Measurements from ENCODE around the gene FLYWCH1. TPM values are rescaled to one million over a fixed set of nuclear protein-coding genes. Genes with fewer than 3 reads are reported as not detected.

The FLYWCH1 gene
- total RNA-seq, 1 experiment from 2014 or later, result 12.5 TPM

- no CpG with 5 or more reads among the region's 25 CpGs for WGBS (ENCODE audit: extremely low coverage, insufficient read length, low lambda C conversion rate)
- Histone ChIP-seq H3K4me2 (ENCODE audit: insufficient read depth, insufficient read length, low read length) (no peak overlapping the region), H2AK5ac (ENCODE audit: insufficient read length, low read length) (no peak overlapping the region)
Measured at GRCh38 chr16:2874912-2875362, 36.8 kb upstream of the FLYWCH1 start.

More at GRCh38 chr16:2874912-2875362, 36.8 kb upstream of the FLYWCH1 start:
- Mint-ChIP-seq H3K27me3 (ENCODE audit: low read depth) (peaks cover 39% of the 10 kb centered on the region), H3K4me3 (no peak overlapping the region), H3K36me3 (ENCODE audit: insufficient read depth in 1 of 3, low read depth in 3 of 3) (no peaks in the 10 kb centered on the region), H3K9me3 (peaks cover 0 to 4% of the 10 kb centered on the region in 2 experiments; a peak in 3 of 5 replicates), H3K4me1 (peaks cover 0 to 7% of the 10 kb centered on the region in 2 experiments; a peak in 2 of 4 replicates), H3K27ac (no peak overlapping the region)
- H4K91ac ChIP-seq (ENCODE audit: insufficient read length, low read depth, low read length), result no peak overlapping the region
- no peak overlapping the region for H3K18ac ChIP-seq (ENCODE audit: insufficient read length, low read depth, low read length)
- no peak overlapping the region for H3K4ac ChIP-seq (ENCODE audit: low read depth, low read length)
- no peak overlapping the region for H2BK15ac ChIP-seq (ENCODE audit: low read depth, low read length)
- H3K9ac ChIP-seq (ENCODE audit: extremely low read depth, insufficient read length, low read length), result no peak overlapping the region
- TF ChIP-seq CTCF (conservative IDR thresholded peaks at IDR 0.05), result peak; percentile 97
- no peak overlapping the region for H2BK5ac ChIP-seq (ENCODE audit: insufficient read length, low read length)
- H3K27me3 ChIP-seq (ENCODE audit: insufficient read depth, low read length), result no peaks in the 10 kb centered on the region
- no peak overlapping the region for H4K5ac ChIP-seq (ENCODE audit: insufficient read length, low read depth, low read length)
- H3K27ac ChIP-seq (ENCODE audit: insufficient read length, low read depth, low read length), result no peak overlapping the region
- no peaks in the 10 kb centered on the region for H3K79me2 ChIP-seq (ENCODE audit: insufficient read depth, low read length)
- no peak overlapping the region for H3K56ac ChIP-seq (ENCODE audit: insufficient read length, low read depth, low read length)
- no peak overlapping the region for H3T11ph ChIP-seq (ENCODE audit: low read length)
- no peaks in the 10 kb centered on the region for H4K20me1 ChIP-seq (ENCODE audit: control insufficient read depth, insufficient read depth, insufficient read length)
- DNase-seq, result peak; percentile 85
- no peak overlapping the region for H2BK12ac ChIP-seq (ENCODE audit: insufficient read length, low read depth, low read length)
- no peak overlapping the region for H4K8ac ChIP-seq (replicated peaks; ENCODE audit: insufficient read length, low read depth, low read length)
- no peaks in the 10 kb centered on the region for H3K23me2 ChIP-seq (ENCODE audit: insufficient read length, low read depth, low read length, poor library complexity, severe bottlenecking)
- H2AFZ ChIP-seq (ENCODE audit: low read length), result no peak overlapping the region
- no peak overlapping the region for H2BK20ac ChIP-seq (ENCODE audit: low read depth, low read length, poor library complexity, severe bottlenecking)
- H3K14ac ChIP-seq (ENCODE audit: insufficient read depth, low read length), result no peak overlapping the region
- H3K9me3 ChIP-seq (ENCODE audit: control insufficient read depth, low read depth, low read length), result no peaks in the 10 kb centered on the region
- no peak overlapping the region for H2BK120ac ChIP-seq (ENCODE audit: low read depth, low read length, poor library complexity, severe bottlenecking)
- no peaks in the 10 kb centered on the region for H3K79me1 ChIP-seq (ENCODE audit: insufficient read depth, low read depth, low read length, poor library complexity, severe bottlenecking)
- 0 out of 2 replicates have a peak, but pooled peaks cover 1% of the 10 kb centered on the region for H3K4me1 ChIP-seq (ENCODE audit: insufficient read depth, low read length)
- H3K23ac ChIP-seq (ENCODE audit: insufficient read length, low read depth, low read length), result no peak overlapping the region

Data from H9 (cell line).